ENCODE data around the gene DDX43. TPM values are rescaled to one million over a fixed set of nuclear protein-coding genes. Genes with fewer than 3 reads are reported as not detected.
"Not testable (repeated sequence)": the region's sequence is repeated elsewhere in the genome, so short reads cannot be mapped to it uniquely, and the experiment has no call there.

Gene DDX43
- total RNA-seq, 6 experiments from 2014 or later, result not detected

GRCh38 chr6:73451223-73452106 is 56.8 kb downstream of the DDX43 start:
- Mint-ChIP-seq H3K4me3 (peak overlapping the region; percentile 94), H3K4me1 (ENCODE audit: low read depth) (peaks cover 26% of the 10 kb centered on the region), H3K9me3 (0 out of 2 replicates have a peak, but pooled peaks cover 5% of the 10 kb centered on the region), H3K27me3 (ENCODE audit: insufficient read depth) (no peaks in the 10 kb centered on the region), H3K27ac (peak overlapping the region; percentile 83), H3K36me3 (ENCODE audit: low read depth) (peaks cover 13% of the 10 kb centered on the region)
- TF ChIP-seq CTCF (IDR thresholded peaks at IDR 0.05), result peak; percentile 14; the same call in 1 of the 2 replicates
- DNase-seq, result peak; percentile 12

- peak within 1 kb of the TSS; percentile 94 for H3K4me3 Mint-ChIP-seq
- peaks cover 13% of the 10 kb centered on the region for H3K36me3 Mint-ChIP-seq (ENCODE audit: low read depth)
- no peaks in the 10 kb centered on the region for H3K27me3 Mint-ChIP-seq (ENCODE audit: insufficient read depth)
- peak within 1 kb of the TSS; percentile 83 for H3K27ac Mint-ChIP-seq
- DNase-seq, result peak; percentile 53
- H3K9me3 Mint-ChIP-seq, result 0 out of 2 replicates have a peak, but pooled peaks cover 5% of the 10 kb centered on the region
- TF ChIP-seq CTCF (IDR thresholded peaks at IDR 0.05), result no peak; the same call in 1 of the 2 replicates
- H3K4me1 Mint-ChIP-seq (ENCODE audit: low read depth), result peaks cover 26% of the 10 kb centered on the region
Measured at GRCh38 chr6:73452107-73452461, 57.5 kb downstream of the DDX43 start, which contains the start of gene CGAS. Gene CGAS, minus strand, starts transcription at chr6:73452297. Its CDS starts 116 bp downstream, at chr6:73452181.

GRCh38 chr6:73455865-73456629 is 61.4 kb downstream of the DDX43 start:
- DNase-seq, result no peak
- no peak for TF ChIP-seq CTCF (IDR thresholded peaks at IDR 0.05)
- Mint-ChIP-seq H3K9me3 (no peaks in the 10 kb centered on the region), H3K4me1 (ENCODE audit: low read depth) (peaks cover 9% of the 10 kb centered on the region), H3K36me3 (ENCODE audit: low read depth) (no peaks in the 10 kb centered on the region), H3K27ac (no peak overlapping the region), H3K27me3 (ENCODE audit: insufficient read depth) (peaks cover 2% of the 10 kb centered on the region; the same call in 1 of the 2 replicates), H3K4me3 (no peak overlapping the region)

- not testable (repeated sequence) for H3K27me3 Mint-ChIP-seq (ENCODE audit: insufficient read depth); DNase-seq; H3K4me3 Mint-ChIP-seq; H3K27ac Mint-ChIP-seq; H3K36me3 Mint-ChIP-seq (ENCODE audit: low read depth); H3K9me3 Mint-ChIP-seq
- peaks cover 13% of the 10 kb centered on the region for H3K4me1 Mint-ChIP-seq (ENCODE audit: low read depth)
Measured at GRCh38 chr6:73459474-73459873, 64.8 kb downstream of the DDX43 start.

GRCh38 chr6:73460056-73460455 is 65.4 kb downstream of the DDX43 start:
- no peak for DNase-seq
- Mint-ChIP-seq H3K36me3 (ENCODE audit: low read depth) (0 out of 2 replicates have a peak, but pooled peaks cover 5% of the 10 kb centered on the region), H3K4me1 (ENCODE audit: low read depth) (peaks cover 13% of the 10 kb centered on the region), H3K27ac (no peak overlapping the region), H3K9me3 (no peaks in the 10 kb centered on the region), H3K27me3 (ENCODE audit: insufficient read depth) (peaks cover 5% of the 10 kb centered on the region), H3K4me3 (no peak overlapping the region)
- no peak for TF ChIP-seq CTCF (IDR thresholded peaks at IDR 0.05)

Data from HFFc6 (cell line).